CD14-positive monocyte (primary cell): ENCODE measurements around the gene HSPB9. TPM values are rescaled to one million over a fixed set of nuclear protein-coding genes. Genes with fewer than 3 reads are reported as not detected.

Source experiments
- DNase-seq, 3 donors: peaks; one replicate each; pipeline ENCODE4 v3.0.0-alpha.2; 2011 to 2022
- H2AFZ ChIP-seq: 2 replicates; pipeline ENCODE4 v1.6.0; 2012; ENCODE audit warnings: mild to moderate bottlenecking, low read depth, low read length, inconsistent platforms; ENCODE audit not compliant: insufficient read depth, poor library complexity, severe bottlenecking
- H3K27ac ChIP-seq, 2 donors: 1 replicate in 1 of 2; 2 replicates in 1 of 2; pipeline ENCODE4 v1.5.1; 2012 to 2013; ENCODE audit warnings: low read length in 2 of 2, control low read depth in 1 of 2, inconsistent platforms in 1 of 2, low read depth in 1 of 2, mild to moderate bottlenecking in 1 of 2
- H3K27me3 ChIP-seq, 2 donors: one replicate each; pipeline versions ENCODE4 v1.6.0 to v1.6.1; 2011 to 2013; ENCODE audit warnings: low read length in 2 of 2; ENCODE audit not compliant: control insufficient read depth in 2 of 2, insufficient read depth in 2 of 2
- H3K36me3 ChIP-seq, 2 donors: replicated peaks in 1 of 2; 1 replicate in 1 of 2; 2 replicates in 1 of 2; pipeline versions ENCODE4 v1.5.1 to v1.6.1; 2012 to 2013; ENCODE audit warnings: low read length in 2 of 2, control low read depth in 1 of 2, inconsistent platforms in 1 of 2, mild to moderate bottlenecking in 1 of 2; ENCODE audit not compliant: insufficient read depth in 2 of 2, control insufficient read depth in 1 of 2
- H3K4me1 ChIP-seq, 2 donors: 1 replicate in 1 of 2; 2 replicates in 1 of 2; pipeline versions ENCODE4 v1.5.1 to v1.6.1; 2012 to 2013; ENCODE audit warnings: low read length in 2 of 2, control low read depth in 1 of 2, inconsistent platforms in 1 of 2, mild to moderate bottlenecking in 1 of 2, moderate library complexity in 1 of 2; ENCODE audit not compliant: insufficient read depth in 2 of 2, control insufficient read depth in 1 of 2
- H3K4me2 ChIP-seq: replicated peaks from 2 replicates; pipeline ENCODE3; 2012; ENCODE audit warnings: low read length, moderate library complexity, mild to moderate bottlenecking; ENCODE audit not compliant: poor library complexity, severe bottlenecking; ENCODE audit errors: extremely low read depth
- H3K4me3 ChIP-seq, 3 experiments: fragments of 200-600 bp in 1 of 3; sonication (generic) in 1 of 3; replicated peaks in 1 of 3; 1 replicate in 2 of 3; 2 replicates in 1 of 3; pipeline ENCODE4 v1.5.1; 2011 to 2013; ENCODE audit warnings: low read length in 3 of 3, mild to moderate bottlenecking in 3 of 3, control low read depth in 2 of 3, low read depth in 2 of 3, inconsistent platforms in 1 of 3, moderate library complexity in 1 of 3
- H3K79me2 ChIP-seq: 2 replicates; pipeline ENCODE4 v1.6.0; 2012; ENCODE audit warnings: mild to moderate bottlenecking, control low read depth, inconsistent platforms, low read length, moderate library complexity; ENCODE audit not compliant: insufficient read depth
- H3K9ac ChIP-seq: 2 replicates; pipeline ENCODE4 v1.6.0; 2017; ENCODE audit warnings: low read length, mild to moderate bottlenecking; ENCODE audit not compliant: insufficient read depth, poor library complexity, severe bottlenecking
- H3K9me3 ChIP-seq, 2 donors: replicated peaks in 1 of 2; 1 replicate in 1 of 2; 2 replicates in 1 of 2; pipeline versions ENCODE4 v1.5.1 to v1.6.1; 2012 to 2013; ENCODE audit warnings: low read length in 2 of 2, control low read depth in 1 of 2; ENCODE audit not compliant: control insufficient read depth in 1 of 2, insufficient read depth in 1 of 2
- H4K20me1 ChIP-seq: 2 replicates; pipeline ENCODE4 v1.6.0; 2012; ENCODE audit warnings: mild to moderate bottlenecking, low read length, control low read depth, moderate library complexity; ENCODE audit not compliant: insufficient read depth
- H3K27ac Mint-ChIP-seq, 7 donors: one replicate each; pipeline ENCODE4 v1.8.0; 2020; ENCODE audit warnings: mild to moderate bottlenecking in 7 of 7, mixed read lengths in 7 of 7, moderate library complexity in 6 of 7, inconsistent platforms in 2 of 7
- H3K27me3 Mint-ChIP-seq, 3 donors: one replicate each; pipeline ENCODE4 v1.8.0; 2021 to 2022; ENCODE audit warnings: low read depth in 3 of 3, mild to moderate bottlenecking in 3 of 3, mixed read lengths in 3 of 3, moderate library complexity in 3 of 3, inconsistent platforms in 1 of 3
- H3K36me3 Mint-ChIP-seq, 2 donors: one replicate each; pipeline ENCODE4 v1.8.0; 2020; ENCODE audit warnings: mixed read lengths in 2 of 2, inconsistent platforms in 1 of 2, mild to moderate bottlenecking in 1 of 2
- H3K4me1 Mint-ChIP-seq: one replicate; pipeline ENCODE4 v1.8.0; 2020; ENCODE audit warnings: mild to moderate bottlenecking, mixed read lengths
- H3K4me3 Mint-ChIP-seq, 2 donors: one replicate each; pipeline ENCODE4 v1.8.0; 2020; ENCODE audit warnings: mild to moderate bottlenecking in 2 of 2, mixed read lengths in 2 of 2, moderate library complexity in 1 of 2
- H3K9me3 Mint-ChIP-seq, 7 donors: one replicate each; pipeline ENCODE4 v1.8.0; 2020 to 2022; ENCODE audit warnings: mixed read lengths in 7 of 7, mild to moderate bottlenecking in 6 of 7, moderate library complexity in 6 of 7, inconsistent platforms in 2 of 7
- CTCF ChIP-seq: fragments of 200-600 bp; IDR thresholded peaks from one replicate; pipeline ENCODE4 v1.8.0; 2022; ENCODE audit warnings: antibody characterized with exemption, mild to moderate bottlenecking
- WGBS: methylation state at CpG from one replicate; pipeline ENCODE4 v1.1.5; 2013; ENCODE audit warnings: missing lambda C conversion rate; ENCODE audit not compliant: insufficient coverage; 5-methylcytosine and 5-hydroxymethylcytosine counted together
- intact Hi-C, 2 donors: fragments of 100-400 bp; cut with micrococcal nuclease; formaldehyde crosslinking; loops; one replicate each; pipeline versions ENCODE4 v1.15.0 to v1.15.1; 2023
- polyA plus RNA-seq, 3 donors: library from polyadenylated mRNA; depleted of rRNA in 1 of 3; unstranded in 2 of 3; stranded (reverse) in 1 of 3; fragments of 300-500 nt in 2 of 3; fragments of >200 nt in 1 of 3; fragmentation: Illumina TruSeq in 2 of 3; gene quantifications; 1 replicate in 2 of 3; 2 replicates in 1 of 3; pipeline ENCODE4 v1.2.3, GENCODE V29; 2012 to 2021

Gene HSPB9
- polyA plus RNA-seq, 3 donors = 0.04 TPM; not detected in 2

GRCh38 chr17:42106009-42106408, 16.6 kb upstream of the HSPB9 start:
- no peak overlapping the region for H3K27ac Mint-ChIP-seq
- no peak overlapping the region for H3K4me2 ChIP-seq
- H2AFZ ChIP-seq = no peak overlapping the region
- no peaks in the 10 kb centered on the region for H4K20me1 ChIP-seq
- intact Hi-C loops = no loop called here
- H3K9me3 ChIP-seq = no peaks in the 10 kb centered on the region
- H3K4me1 Mint-ChIP-seq = peaks cover 17% of the 10 kb centered on the region
- H3K27ac ChIP-seq = no peak overlapping the region
- TF ChIP-seq CTCF = no peak
- H3K9ac ChIP-seq = no peak overlapping the region
- H3K27me3 ChIP-seq = no peaks in the 10 kb centered on the region
- peaks cover 14 to 44% of the 10 kb centered on the region in 2 donors for H3K36me3 ChIP-seq
- H3K4me1 ChIP-seq = peaks cover 11 to 14% of the 10 kb centered on the region in 2 donors
- H3K4me3 Mint-ChIP-seq = no peak overlapping the region
- H3K27me3 Mint-ChIP-seq = peaks cover 1 to 11% (median 2%) of the 10 kb centered on the region in 3 donors
- H3K9me3 Mint-ChIP-seq = no peaks in the 10 kb centered on the region
- no peaks in the 10 kb centered on the region for H3K79me2 ChIP-seq
- peaks cover 54 to 64% of the 10 kb centered on the region in 2 donors for H3K36me3 Mint-ChIP-seq
- DNase-seq = no peak
- WGBS = 100% methylated on average over 1 of the region's 2 CpGs
- H3K4me3 ChIP-seq = no peak overlapping the region

GRCh38 chr17:42107124-42107523, 15.5 kb upstream of the HSPB9 start:
- Histone ChIP-seq H4K20me1 (no peaks in the 10 kb centered on the region), H3K79me2 (peaks cover 5% of the 10 kb centered on the region), H3K36me3 (peaks cover 14 to 44% of the 10 kb centered on the region in 2 donors), H2AFZ (peak overlapping the region; percentile 78), H3K9me3 (no peaks in the 10 kb centered on the region), H3K4me3 (peak overlapping the region; percentile 28 to 75 (median 35)), H3K4me1 (peaks cover 20 to 25% of the 10 kb centered on the region in 2 donors), H3K27ac (no peak overlapping the region), H3K9ac (no peak overlapping the region), H3K4me2 (peak overlapping the region; percentile 82), H3K27me3 (no peaks in the 10 kb centered on the region)
- Mint-ChIP-seq H3K27me3 (peaks cover 0 to 11% (median 1%) of the 10 kb centered on the region in 3 donors), H3K9me3 (no peaks in the 10 kb centered on the region), H3K27ac (no peak overlapping the region), H3K36me3 (peaks cover 57 to 67% of the 10 kb centered on the region in 2 donors), H3K4me3 (peak overlapping the region; percentile 72 to 79), H3K4me1 (peaks cover 25% of the 10 kb centered on the region)
- no peak for DNase-seq
- WGBS = 60% methylated on average over 3 of the region's 6 CpGs
- intact Hi-C loops = no loop called here
- no peak for TF ChIP-seq CTCF
